ENCODE results near the gene NFKBIE. TPM values are rescaled to one million over a fixed set of nuclear protein-coding genes. Genes with fewer than 3 reads are reported as not detected.
A peak's percentile ranks its signal among the peaks of the same experiment; 100 is the strongest.

NFKBIE gene
- total RNA-seq, 1 experiment from 2014 or later = 9.7 TPM

- Histone ChIP-seq H2AFZ (ENCODE audit: low read length) (no peak overlapping the region), H2BK120ac (ENCODE audit: low read depth, low read length, poor library complexity, severe bottlenecking) (no peak overlapping the region), H4K5ac (ENCODE audit: insufficient read length, low read depth, low read length) (no peak overlapping the region), H2BK20ac (ENCODE audit: low read depth, low read length, poor library complexity, severe bottlenecking) (no peak overlapping the region), H3K79me1 (ENCODE audit: insufficient read depth, low read depth, low read length, poor library complexity, severe bottlenecking) (no peaks in the 10 kb centered on the region), H3K23ac (ENCODE audit: insufficient read length, low read depth, low read length) (no peak overlapping the region), H4K20me1 (ENCODE audit: control insufficient read depth, insufficient read depth, insufficient read length) (no peaks in the 10 kb centered on the region), H2BK5ac (ENCODE audit: insufficient read length, low read length) (no peak overlapping the region), H3K4ac (ENCODE audit: low read depth, low read length) (no peak overlapping the region), H3K14ac (ENCODE audit: insufficient read depth, low read length) (no peak overlapping the region), H3K9me3 (ENCODE audit: control insufficient read depth, low read depth, low read length) (no peaks in the 10 kb centered on the region), H3T11ph (ENCODE audit: low read length) (no peak overlapping the region), H3K9ac (ENCODE audit: extremely low read depth, insufficient read length, low read length) (no peak overlapping the region), H3K27ac (ENCODE audit: insufficient read length, low read depth, low read length) (no peak overlapping the region), H3K27me3 (ENCODE audit: insufficient read depth, low read length) (peaks cover 7% of the 10 kb centered on the region; the same call in 1 of the 2 replicates), H4K91ac (ENCODE audit: insufficient read length, low read depth, low read length) (no peak overlapping the region), H3K56ac (ENCODE audit: insufficient read length, low read depth, low read length) (no peak overlapping the region), H3K23me2 (ENCODE audit: insufficient read length, low read depth, low read length, poor library complexity, severe bottlenecking) (peaks cover 5% of the 10 kb centered on the region), H2AK5ac (ENCODE audit: insufficient read length, low read length) (no peak overlapping the region), H3K79me2 (ENCODE audit: insufficient read depth, low read length) (no peaks in the 10 kb centered on the region), H3K18ac (ENCODE audit: insufficient read length, low read depth, low read length) (no peak overlapping the region), H3K4me1 (ENCODE audit: insufficient read depth, low read length) (peaks cover 12% of the 10 kb centered on the region; the same call in 1 of the 2 replicates), H2BK12ac (ENCODE audit: insufficient read length, low read depth, low read length) (no peak overlapping the region), H4K8ac (replicated peaks; ENCODE audit: insufficient read length, low read depth, low read length) (no peak overlapping the region), H3K4me2 (ENCODE audit: insufficient read depth, insufficient read length, low read length) (peak overlapping the region; percentile 22), H2BK15ac (ENCODE audit: low read depth, low read length) (no peak overlapping the region)
- peak; percentile 73 for DNase-seq
- Mint-ChIP-seq H3K27me3 (ENCODE audit: low read depth) (peaks cover 20% of the 10 kb centered on the region), H3K9me3 (no peaks in the 10 kb centered on the region), H3K36me3 (ENCODE audit: insufficient read depth in 1 of 3, low read depth in 3 of 3) (no peaks in the 10 kb centered on the region; a peak in 1 of 7 replicates), H3K4me1 (peaks cover 26 to 45% of the 10 kb centered on the region in 2 experiments), H3K4me3 (peak overlapping the region; percentile 68 to 88), H3K27ac (no peak overlapping the region)
- TF ChIP-seq CTCF (conservative IDR thresholded peaks at IDR 0.05) = no peak
- no CpG with 5 or more reads among the region's 90 CpGs for WGBS (ENCODE audit: extremely low coverage, insufficient read length, low lambda C conversion rate)
These were observed 5.4 kb upstream of the NFKBIE start for GRCh38 chr6:44270526-44271405.

Measured in H9 (cell line).